Body of pancreas (tissue), 4 donors: ENCODE data around the gene CTNNA2.

Experiments
- POLR2A ChIP-seq, 3 donors: fragments of 450-650 bp; IDR thresholded peaks; one replicate each; pipeline ENCODE4 v1.6.1; 2016; ENCODE audit warnings: antibody characterized with exemption in 3 of 3, mild to moderate bottlenecking in 2 of 3
- TF ChIP-seq, protein P1 (sequence below), 7 experiments: fragments of 450-650 bp in 4 of 7; fragments of 200-600 bp in 3 of 7; sonication (generic) in 3 of 7; IDR thresholded peaks; one replicate each; pipeline ENCODE4 v1.5.1; 2016 to 2019; ENCODE audit warnings: antibody characterized with exemption in 7 of 7

DNA sequence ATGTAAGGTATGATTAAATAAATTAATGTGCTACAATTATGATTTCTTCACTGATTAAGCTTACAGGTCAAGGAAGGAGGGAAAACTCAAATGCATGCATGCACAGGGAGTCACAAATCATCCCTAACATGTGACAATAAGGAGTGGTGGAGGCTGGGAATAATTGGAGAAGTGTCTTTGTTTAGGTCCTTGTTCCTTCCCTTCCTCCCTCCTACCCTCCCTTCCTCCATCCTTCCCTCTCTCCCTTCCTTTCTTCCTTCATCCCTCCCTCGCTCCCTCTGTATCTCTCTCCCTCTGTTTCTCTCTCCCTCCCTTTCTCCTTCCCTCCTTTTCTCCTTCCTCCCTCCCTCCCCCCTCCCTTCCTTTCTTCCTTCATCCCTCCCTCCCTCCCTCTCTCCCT, 337.1 kb downstream of the CTNNA2 start:
- TF ChIP-seq, protein P1, sequence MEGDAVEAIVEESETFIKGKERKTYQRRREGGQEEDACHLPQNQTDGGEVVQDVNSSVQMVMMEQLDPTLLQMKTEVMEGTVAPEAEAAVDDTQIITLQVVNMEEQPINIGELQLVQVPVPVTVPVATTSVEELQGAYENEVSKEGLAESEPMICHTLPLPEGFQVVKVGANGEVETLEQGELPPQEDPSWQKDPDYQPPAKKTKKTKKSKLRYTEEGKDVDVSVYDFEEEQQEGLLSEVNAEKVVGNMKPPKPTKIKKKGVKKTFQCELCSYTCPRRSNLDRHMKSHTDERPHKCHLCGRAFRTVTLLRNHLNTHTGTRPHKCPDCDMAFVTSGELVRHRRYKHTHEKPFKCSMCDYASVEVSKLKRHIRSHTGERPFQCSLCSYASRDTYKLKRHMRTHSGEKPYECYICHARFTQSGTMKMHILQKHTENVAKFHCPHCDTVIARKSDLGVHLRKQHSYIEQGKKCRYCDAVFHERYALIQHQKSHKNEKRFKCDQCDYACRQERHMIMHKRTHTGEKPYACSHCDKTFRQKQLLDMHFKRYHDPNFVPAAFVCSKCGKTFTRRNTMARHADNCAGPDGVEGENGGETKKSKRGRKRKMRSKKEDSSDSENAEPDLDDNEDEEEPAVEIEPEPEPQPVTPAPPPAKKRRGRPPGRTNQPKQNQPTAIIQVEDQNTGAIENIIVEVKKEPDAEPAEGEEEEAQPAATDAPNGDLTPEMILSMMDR (IDR thresholded peaks at IDR 0.05) = no peak
- no peak for TF ChIP-seq POLR2A (IDR thresholded peaks at IDR 0.05)
